GM06990 (cell line): Measurements from ENCODE around the gene ACKR4.

ENCODE experiments used
- DNase-seq: peaks from one replicate; pipeline ENCODE4 v3.0.0-alpha.2; 2011; ENCODE audit not compliant: insufficient read length; ENCODE audit errors: extremely low read depth
- H3K27me3 ChIP-seq: replicated peaks from 2 replicates; pipeline ENCODE4 v1.6.0; 2011; ENCODE audit warnings: low read length; ENCODE audit not compliant: control insufficient read depth, insufficient read depth
- H3K36me3 ChIP-seq: 2 replicates; pipeline ENCODE4 v1.5.1; 2011; ENCODE audit warnings: low read length; ENCODE audit not compliant: control insufficient read depth, insufficient read depth
- H3K4me3 ChIP-seq: replicated peaks from 2 replicates; pipeline ENCODE4 v1.5.1; 2011; ENCODE audit warnings: low read depth, mild to moderate bottlenecking, control low read depth, low read length
- CTCF ChIP-seq: IDR thresholded peaks from 2 replicates; pipeline ENCODE4 v1.5.1; 2011; ENCODE audit warnings: low read length, control low read depth, mild to moderate bottlenecking, inconsistent platforms; ENCODE audit not compliant: insufficient read depth, poor library complexity, severe bottlenecking

The ACKR4 gene

GRCh38 chr3:132564070-132564465 lies 33.0 kb upstream of the ACKR4 start:
- Histone ChIP-seq H3K36me3 (no peaks in the 10 kb centered on the region; the same call in none of the 2 replicates), H3K27me3 (no peaks in the 10 kb centered on the region), H3K4me3 (no peak overlapping the region)
- DNase-seq: no peak
- TF ChIP-seq CTCF: no peak

GRCh38 chr3:132568422-132568821 lies 28.6 kb upstream of the ACKR4 start:
- Histone ChIP-seq H3K27me3 (no peaks in the 10 kb centered on the region), H3K36me3 (no peaks in the 10 kb centered on the region; the same call in 1 of the 2 replicates), H3K4me3 (no peak overlapping the region)
- no peak for TF ChIP-seq CTCF
- DNase-seq: no peak

- DNase-seq: no peak
- no peak for TF ChIP-seq CTCF
- H3K27me3 ChIP-seq: no peaks in the 10 kb centered on the region
- no peaks in the 10 kb centered on the region; the same call in 1 of the 2 replicates for H3K36me3 ChIP-seq
- no peak overlapping the region for H3K4me3 ChIP-seq
Observed at GRCh38 chr3:132569153-132569552, 27.9 kb upstream of the ACKR4 start.

GRCh38 chr3:132569580-132569979 lies 27.5 kb upstream of the ACKR4 start:
- DNase-seq: no peak
- no peak for TF ChIP-seq CTCF
- no peak overlapping the region for H3K4me3 ChIP-seq
- H3K27me3 ChIP-seq: no peaks in the 10 kb centered on the region
- H3K36me3 ChIP-seq: no peaks in the 10 kb centered on the region; the same call in 1 of the 2 replicates

GRCh38 chr3:132570016-132570415 lies 27.1 kb upstream of the ACKR4 start:
- no peak for DNase-seq
- no peak for TF ChIP-seq CTCF
- H3K27me3 ChIP-seq: no peaks in the 10 kb centered on the region
- no peaks in the 10 kb centered on the region; the same call in 1 of the 2 replicates for H3K36me3 ChIP-seq
- H3K4me3 ChIP-seq: no peak overlapping the region

GRCh38 chr3:132573797-132574211 lies 23.3 kb upstream of the ACKR4 start:
- DNase-seq: no peak
- no peak for TF ChIP-seq CTCF
- Histone ChIP-seq H3K27me3 (no peaks in the 10 kb centered on the region), H3K4me3 (no peak overlapping the region), H3K36me3 (no peaks in the 10 kb centered on the region)
